GM19452 (cell line): Measurements from ENCODE around the gene NARS2.

Experiments used
- ATAC-seq: cut with Tn5 transposase; IDR thresholded peaks from one replicate; pipeline ENCODE4 v1.9.1; 2021; ENCODE audit not compliant: unreplicated experiment

Gene NARS2

GRCh38 chr11:78417175-78417887 lies 157.3 kb downstream of the NARS2 start, which contains the start of gene GAB2:
Gene GAB2, minus strand, starts transcription at chr11:78417820. Its CDS starts 100 bp downstream, at chr11:78417720.
- peak; percentile 7 for ATAC-seq

GRCh38 chr11:78416285-78417174 lies 158.1 kb downstream of the NARS2 start:
- peak; percentile 48 for ATAC-seq

- ATAC-seq = no peak
These were observed 159.3 kb downstream of the NARS2 start for GRCh38 chr11:78415338-78415737.

- ATAC-seq = no peak
These were observed 160.2 kb downstream of the NARS2 start for GRCh38 chr11:78414321-78415051.

GRCh38 chr11:78408619-78409018 lies 166.0 kb downstream of the NARS2 start:
- ATAC-seq = no peak

GRCh38 chr11:78406568-78407196 lies 168.0 kb downstream of the NARS2 start:
- ATAC-seq = no peak

GRCh38 chr11:78405805-78406204 lies 168.9 kb downstream of the NARS2 start:
- no peak for ATAC-seq

- ATAC-seq = no peak
These were observed 170.9 kb downstream of the NARS2 start for GRCh38 chr11:78403781-78404180.

GRCh38 chr11:78402847-78403246 lies 171.8 kb downstream of the NARS2 start:
- no peak for ATAC-seq

GRCh38 chr11:78400702-78401101 lies 174.0 kb downstream of the NARS2 start:
- no peak for ATAC-seq

- no peak for ATAC-seq
These were observed 174.5 kb downstream of the NARS2 start for GRCh38 chr11:78400116-78400515.

GRCh38 chr11:78399136-78399535 lies 175.5 kb downstream of the NARS2 start:
- no peak for ATAC-seq

- ATAC-seq = no peak
These were observed 175.9 kb downstream of the NARS2 start for GRCh38 chr11:78398715-78399114.

GRCh38 chr11:78397398-78397797 lies 177.3 kb downstream of the NARS2 start:
- peak; percentile 86 for ATAC-seq

- no peak for ATAC-seq
These were observed 179.1 kb downstream of the NARS2 start for GRCh38 chr11:78395597-78395996.

- ATAC-seq = no peak
These were observed 181.8 kb downstream of the NARS2 start for GRCh38 chr11:78392854-78393253.

- ATAC-seq = no peak
These were observed 183.2 kb downstream of the NARS2 start for GRCh38 chr11:78391424-78391823.

GRCh38 chr11:78390809-78391208 lies 183.9 kb downstream of the NARS2 start:
- no peak for ATAC-seq

GRCh38 chr11:78386215-78386941 lies 188.3 kb downstream of the NARS2 start:
- ATAC-seq = no peak
